ENCODE data around the gene PCDHGA7. TPM values are rescaled to one million over a fixed set of nuclear protein-coding genes. Genes with fewer than 3 reads are reported as not detected.
"Not testable (repeated sequence)": the region's sequence is repeated elsewhere in the genome, so short reads cannot be mapped to it uniquely, and the experiment has no call there.

Gene PCDHGA7
- total RNA-seq, 2 experiments from 2014 or later = not detected

DNA sequence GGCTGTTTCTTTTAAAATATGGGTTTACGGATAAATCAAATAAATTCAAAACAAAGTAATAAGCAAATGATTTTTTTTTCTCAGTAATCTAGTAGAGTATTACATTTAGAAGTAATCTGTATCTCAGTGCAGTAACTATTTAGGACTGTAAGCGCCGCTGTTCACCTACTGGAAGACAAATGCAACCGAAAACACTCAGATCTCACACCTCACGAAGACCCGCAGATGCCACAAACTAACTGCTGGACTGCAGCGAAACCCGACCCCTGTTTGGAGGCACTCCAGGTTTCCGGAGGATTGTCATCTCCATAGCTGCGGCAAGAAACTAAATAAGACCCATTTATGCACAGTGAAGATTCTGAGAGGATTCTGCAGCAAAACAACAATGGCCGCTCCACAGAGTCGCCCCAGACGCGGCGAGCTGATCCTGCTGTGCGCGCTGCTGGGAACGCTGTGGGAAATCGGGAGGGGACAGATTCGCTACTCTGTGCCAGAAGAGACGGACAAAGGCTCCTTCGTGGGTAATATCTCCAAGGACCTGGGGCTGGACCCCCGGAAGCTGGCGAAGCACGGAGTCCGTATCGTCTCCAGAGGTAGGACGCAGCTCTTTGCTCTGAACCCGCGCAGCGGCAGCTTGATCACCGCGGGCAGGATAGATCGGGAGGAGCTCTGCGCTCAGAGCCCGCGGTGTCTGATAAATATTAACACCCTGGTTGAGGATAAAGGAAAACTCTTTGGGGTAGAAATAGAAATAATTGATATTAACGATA lies 10.1 kb downstream of the PCDHGA7 start, which contains the start of gene PCDHGA8:
Gene PCDHGA8, plus strand, starts transcription at position 205 of the 770 bp plus-strand sequence. Its CDS starts 181 bp downstream, at position 386.
- DNase-seq = no peak
- Mint-ChIP-seq H3K27me3 (ENCODE audit: low read depth) (peaks cover 35% of the 10 kb centered on the region), H3K4me1 (ENCODE audit: low read depth) (no peaks in the 10 kb centered on the region), H3K27ac (no peak within 1 kb of the TSS), H3K4me3 (no peak within 1 kb of the TSS), H3K9me3 (ENCODE audit: insufficient read depth) (peaks cover 39% of the 10 kb centered on the region), H3K36me3 (ENCODE audit: low read depth) (peaks cover 9% of the 10 kb centered on the region)
- ChIA-PET POLR2A (no interaction called here), CTCF (interaction anchor here (1.0 to 2.2 kb wide), 5 partner anchors 21 to 120 kb away, joined by 3 to 8 read pairs (median 6); partner anchors contain the start of genes PCDHGA10, PCDHGA11, PCDHGA12 and TAF7)
- no peak for ATAC-seq

DNA sequence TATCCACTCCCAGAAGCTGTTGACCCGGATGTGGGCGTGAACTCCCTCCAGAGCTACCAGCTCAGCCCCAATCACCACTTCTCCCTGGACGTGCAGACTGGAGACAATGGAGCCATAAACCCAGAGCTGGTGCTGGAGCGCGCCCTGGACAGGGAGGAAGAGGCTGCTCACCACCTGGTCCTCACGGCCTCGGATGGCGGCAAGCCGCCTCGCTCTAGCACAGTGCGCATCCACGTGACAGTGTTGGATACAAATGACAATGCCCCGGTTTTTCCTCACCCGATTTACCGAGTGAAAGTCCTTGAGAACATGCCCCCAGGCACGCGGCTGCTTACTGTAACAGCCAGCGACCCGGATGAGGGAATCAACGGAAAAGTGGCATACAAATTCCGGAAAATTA lies 10.7 kb downstream of the PCDHGA7 start:
- ChIA-PET POLR2A (no interaction called here), CTCF (interaction anchor here (1.0 to 2.2 kb wide), 4 partner anchors 20 to 120 kb away, joined by 3 to 8 read pairs (median 6); partner anchors contain the start of genes PCDHGA10, PCDHGA11 and PCDHGA12)
- Mint-ChIP-seq H3K27ac (no peak overlapping the region), H3K27me3 (ENCODE audit: low read depth) (peaks cover 34% of the 10 kb centered on the region), H3K9me3 (ENCODE audit: insufficient read depth) (peaks cover 39% of the 10 kb centered on the region), H3K4me1 (ENCODE audit: low read depth) (no peaks in the 10 kb centered on the region), H3K4me3 (no peak overlapping the region), H3K36me3 (ENCODE audit: low read depth) (peaks cover 9% of the 10 kb centered on the region)
- no peak for ATAC-seq
- no peak for DNase-seq

DNA sequence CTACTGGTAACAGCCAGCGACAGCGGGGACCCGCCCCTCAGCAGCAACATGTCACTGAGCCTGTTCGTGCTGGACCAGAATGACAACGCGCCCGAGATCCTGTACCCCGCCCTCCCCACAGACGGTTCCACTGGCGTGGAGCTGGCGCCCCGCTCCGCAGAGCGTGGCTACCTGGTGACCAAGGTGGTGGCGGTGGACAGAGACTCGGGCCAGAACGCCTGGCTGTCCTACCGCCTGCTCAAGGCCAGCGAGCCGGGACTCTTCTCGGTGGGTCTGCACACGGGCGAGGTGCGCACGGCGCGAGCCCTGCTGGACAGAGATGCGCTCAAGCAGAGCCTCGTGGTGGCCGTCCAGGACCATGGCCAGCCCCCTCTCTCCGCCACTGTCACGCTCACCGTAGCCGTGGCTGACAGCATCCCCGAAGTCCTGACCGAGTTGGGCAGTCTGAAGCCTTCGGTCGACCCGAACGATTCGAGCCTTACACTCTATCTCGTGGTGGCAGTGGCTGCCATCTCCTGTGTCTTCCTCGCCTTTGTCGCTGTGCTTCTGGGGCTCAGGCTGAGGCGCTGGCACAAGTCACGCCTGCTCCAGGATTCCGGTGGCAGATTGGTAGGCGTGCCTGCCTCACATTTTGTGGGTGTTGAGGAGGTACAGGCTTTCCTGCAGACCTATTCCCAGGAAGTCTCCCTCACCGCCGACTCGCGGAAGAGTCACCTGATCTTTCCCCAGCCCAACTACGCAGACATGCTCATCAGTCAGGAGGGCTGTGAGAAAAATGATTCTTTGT lies 12.1 kb downstream of the PCDHGA7 start:
- ATAC-seq; POLR2A ChIA-PET; H3K27ac Mint-ChIP-seq; H3K4me1 Mint-ChIP-seq (ENCODE audit: low read depth); H3K4me3 Mint-ChIP-seq; DNase-seq: not testable (repeated sequence)
- Mint-ChIP-seq H3K36me3 (ENCODE audit: low read depth) (peaks cover 15% of the 10 kb centered on the region), H3K27me3 (ENCODE audit: low read depth) (peaks cover 35% of the 10 kb centered on the region), H3K9me3 (ENCODE audit: insufficient read depth) (peaks cover 38% of the 10 kb centered on the region)
- CTCF ChIA-PET = interaction anchor here (1.0 to 3.7 kb wide), 4 partner anchors 19 to 172 kb away, joined by 3 to 17 read pairs (median 4); partner anchors contain the start of gene PCDHGA10

DNA sequence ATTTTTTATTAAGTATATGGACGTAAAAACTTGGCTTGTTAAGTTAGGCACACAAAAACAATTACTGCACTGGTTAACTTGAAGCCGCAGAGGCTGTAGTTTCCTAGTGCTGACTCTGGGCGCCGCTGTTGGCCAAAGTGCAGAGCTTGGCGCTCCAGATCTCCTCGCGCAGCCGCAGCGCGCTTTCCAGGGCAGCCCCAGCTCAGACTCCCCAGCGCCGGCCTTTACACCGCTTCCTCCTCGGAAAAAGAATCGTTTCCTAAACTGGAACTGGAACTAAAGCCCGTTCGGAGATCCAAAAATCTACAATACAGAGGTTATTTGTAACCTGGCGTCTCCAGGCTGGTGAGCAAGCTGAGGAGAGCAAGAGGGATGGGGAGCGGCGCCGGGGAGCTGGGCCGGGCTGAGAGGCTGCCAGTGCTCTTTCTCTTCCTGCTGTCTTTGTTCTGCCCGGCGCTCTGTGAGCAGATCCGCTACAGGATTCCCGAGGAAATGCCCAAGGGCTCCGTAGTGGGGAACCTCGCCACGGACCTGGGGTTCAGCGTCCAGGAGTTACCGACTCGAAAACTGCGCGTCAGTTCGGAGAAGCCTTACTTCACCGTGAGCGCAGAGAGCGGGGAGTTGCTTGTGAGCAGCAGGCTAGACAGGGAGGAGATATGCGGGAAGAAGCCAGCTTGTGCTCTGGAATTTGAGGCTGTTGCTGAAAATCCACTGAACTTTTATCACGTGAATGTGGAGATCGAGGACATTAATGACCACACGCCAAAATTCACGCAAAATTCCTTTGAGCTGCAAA lies 15.4 kb downstream of the PCDHGA7 start, which contains the start of gene PCDHGB5:
Gene PCDHGB5, plus strand, starts transcription at position 192 of the 796 bp plus-strand sequence. Its CDS starts 181 bp downstream, at position 373.
- Mint-ChIP-seq H3K27me3 (ENCODE audit: low read depth) (peaks cover 39% of the 10 kb centered on the region), H3K9me3 (ENCODE audit: insufficient read depth) (peaks cover 31% of the 10 kb centered on the region), H3K36me3 (ENCODE audit: low read depth) (peaks cover 13% of the 10 kb centered on the region), H3K4me3 (peak within 1 kb of the TSS; percentile 36)
- POLR2A ChIA-PET; H3K27ac Mint-ChIP-seq; H3K4me1 Mint-ChIP-seq (ENCODE audit: low read depth): not testable (repeated sequence)
- DNase-seq (peak; percentile 58), ATAC-seq (peak; percentile 65)
- CTCF ChIA-PET = interaction anchor here (0.9 to 3.7 kb wide), 12 partner anchors 9 to 166 kb away, joined by 3 to 17 read pairs (median 5); partner anchors contain the start of genes PCDHGA10, PCDHGA11, PCDHGA12 and PCDHGA5

DNA sequence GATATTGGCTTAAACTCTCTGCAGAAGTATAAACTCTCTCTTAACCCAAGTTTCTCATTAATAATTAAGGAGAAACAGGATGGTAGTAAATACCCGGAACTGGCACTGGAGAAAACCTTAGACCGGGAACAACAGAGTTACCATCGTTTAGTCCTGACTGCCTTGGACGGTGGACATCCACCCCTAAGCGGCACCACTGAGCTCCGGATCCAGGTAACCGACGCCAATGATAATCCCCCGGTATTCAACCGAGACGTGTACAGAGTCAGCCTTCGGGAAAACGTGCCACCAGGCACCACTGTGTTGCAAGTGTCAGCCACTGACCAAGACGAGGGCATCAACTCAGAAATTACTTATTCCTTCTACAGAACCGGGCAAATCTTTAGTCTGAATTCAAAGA lies 16.1 kb downstream of the PCDHGA7 start:
- ATAC-seq = no peak
- H3K4me3 Mint-ChIP-seq = peak overlapping the region; percentile 4

DNA sequence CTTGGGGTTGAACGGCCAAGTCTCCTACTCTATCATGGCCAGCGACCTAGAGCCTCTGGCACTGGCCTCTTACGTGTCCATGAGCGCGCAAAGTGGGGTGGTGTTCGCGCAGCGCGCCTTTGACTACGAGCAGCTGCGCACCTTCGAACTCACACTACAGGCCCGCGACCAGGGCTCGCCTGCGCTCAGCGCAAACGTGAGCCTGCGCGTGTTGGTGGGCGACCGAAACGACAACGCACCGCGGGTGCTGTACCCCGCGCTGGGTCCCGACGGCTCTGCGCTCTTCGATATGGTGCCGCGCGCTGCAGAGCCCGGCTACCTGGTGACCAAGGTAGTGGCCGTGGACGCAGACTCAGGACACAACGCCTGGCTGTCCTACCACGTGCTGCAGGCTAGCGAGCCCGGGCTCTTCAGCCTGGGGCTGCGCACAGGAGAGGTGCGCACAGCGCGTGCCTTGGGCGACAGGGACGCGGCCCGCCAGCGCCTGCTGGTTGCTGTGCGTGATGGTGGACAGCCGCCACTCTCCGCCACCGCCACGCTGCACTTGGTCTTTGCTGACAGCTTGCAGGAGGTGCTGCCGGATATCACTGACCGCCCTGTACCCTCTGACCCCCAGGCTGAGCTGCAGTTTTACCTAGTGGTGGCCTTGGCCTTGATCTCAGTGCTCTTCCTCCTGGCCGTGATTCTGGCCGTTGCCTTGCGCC lies 17.2 kb downstream of the PCDHGA7 start:
- Mint-ChIP-seq H3K4me1 (ENCODE audit: low read depth) (peaks cover 3% of the 10 kb centered on the region), H3K9me3 (ENCODE audit: insufficient read depth) (peaks cover 23% of the 10 kb centered on the region), H3K27ac (peak overlapping the region; percentile 23), H3K27me3 (ENCODE audit: low read depth) (peaks cover 49% of the 10 kb centered on the region), H3K36me3 (ENCODE audit: low read depth) (peaks cover 12% of the 10 kb centered on the region), H3K4me3 (no peak overlapping the region)
- CTCF ChIA-PET = interaction anchor here (0.9 to 1.1 kb wide), 2 partner anchors 13 to 79 kb away, joined by 3 read pairs; partner anchors contain the start of genes PCDHGA10 and TAF7
- POLR2A ChIA-PET = no interaction called here
- ATAC-seq (no peak), DNase-seq (no peak)

More for the DNA sequence above, 16.1 kb downstream of the PCDHGA7 start:
- peaks cover 46% of the 10 kb centered on the region for H3K27me3 Mint-ChIP-seq (ENCODE audit: low read depth)
- peaks cover 31% of the 10 kb centered on the region for H3K9me3 Mint-ChIP-seq (ENCODE audit: insufficient read depth)
- DNase-seq = no peak
- ChIA-PET POLR2A (no interaction called here), CTCF (interaction anchor here (1.8 to 3.7 kb wide), 4 partner anchors 15 to 165 kb away, joined by 5 to 17 read pairs (median 6); partner anchors contain the start of gene PCDHGA10)
- H3K4me1 Mint-ChIP-seq (ENCODE audit: low read depth) = peaks cover 3% of the 10 kb centered on the region
- no peak overlapping the region for H3K27ac Mint-ChIP-seq
- H3K36me3 Mint-ChIP-seq (ENCODE audit: low read depth) = peaks cover 11% of the 10 kb centered on the region

DNA sequence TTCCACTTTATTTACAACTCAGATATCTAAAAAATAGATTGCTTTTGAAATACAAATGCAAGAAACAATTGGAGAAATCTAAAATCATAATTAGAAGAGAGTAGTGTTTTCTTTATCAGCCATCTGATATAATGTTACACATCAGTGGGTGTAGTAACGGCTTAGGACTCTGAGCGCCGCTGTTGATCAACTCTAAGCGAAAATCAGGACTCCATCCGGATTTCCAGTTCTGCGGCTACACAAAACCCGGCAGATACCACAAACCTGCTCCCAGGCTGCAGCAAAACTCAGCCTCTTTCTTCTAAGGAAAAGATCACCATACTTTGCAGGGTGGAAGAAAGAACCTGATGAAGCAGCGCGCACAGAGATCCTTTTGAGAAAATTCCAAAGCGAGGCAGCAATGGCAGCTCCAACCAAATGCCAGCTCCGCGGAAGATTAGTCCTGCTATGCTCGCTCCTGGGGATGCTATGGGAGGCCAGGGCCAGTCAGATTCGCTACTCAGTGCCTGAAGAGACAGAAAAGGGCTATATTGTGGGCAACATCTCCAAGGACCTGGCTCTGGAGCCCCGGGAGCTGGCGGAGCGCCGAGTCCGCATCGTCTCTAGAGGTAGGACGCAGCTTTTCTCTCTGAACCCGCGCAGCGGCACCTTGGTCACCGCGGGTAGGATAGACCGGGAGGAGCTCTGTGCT lies 20.2 kb downstream of the PCDHGA7 start, which contains the start of gene PCDHGA9:
Gene PCDHGA9, plus strand, starts transcription at position 226 of the 691 bp plus-strand sequence. Its CDS starts 175 bp downstream, at position 401.
- Mint-ChIP-seq H3K27ac (no peak within 1 kb of the TSS), H3K4me3 (peak within 1 kb of the TSS; percentile 26), H3K27me3 (ENCODE audit: low read depth) (peaks cover 46% of the 10 kb centered on the region), H3K4me1 (ENCODE audit: low read depth) (peaks cover 3% of the 10 kb centered on the region), H3K9me3 (ENCODE audit: insufficient read depth) (peaks cover 18% of the 10 kb centered on the region), H3K36me3 (ENCODE audit: low read depth) (peaks cover 9% of the 10 kb centered on the region)
- ChIA-PET CTCF (interaction anchor here (1.1 to 1.8 kb wide), 2 partner anchors 9 to 155 kb away, joined by 3 read pairs; no protein-coding TSS in a partner anchor), POLR2A (no interaction called here)
- ATAC-seq = no peak
- DNase-seq = no peak

DNA sequence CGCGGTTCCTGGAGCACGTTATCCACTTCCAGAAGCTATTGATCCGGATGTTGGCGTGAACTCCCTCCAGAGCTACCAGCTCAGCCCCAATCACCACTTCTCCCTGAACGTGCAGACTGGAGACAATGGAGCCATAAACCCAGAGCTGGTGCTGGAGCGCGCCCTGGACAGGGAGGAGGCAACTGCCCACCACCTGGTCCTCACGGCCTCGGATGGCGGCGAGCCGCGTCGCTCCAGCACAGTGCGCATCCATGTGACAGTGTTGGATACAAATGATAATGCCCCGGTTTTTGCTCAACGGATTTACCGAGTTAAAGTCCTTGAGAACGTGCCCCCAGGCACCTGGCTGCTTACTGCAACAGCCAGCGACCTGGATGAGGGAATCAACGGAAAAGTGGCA lies 20.8 kb downstream of the PCDHGA7 start:
- Mint-ChIP-seq H3K9me3 (ENCODE audit: insufficient read depth) (peaks cover 23% of the 10 kb centered on the region), H3K4me1 (ENCODE audit: low read depth) (peaks cover 5% of the 10 kb centered on the region), H3K27me3 (ENCODE audit: low read depth) (peaks cover 52% of the 10 kb centered on the region), H3K4me3 (no peak overlapping the region), H3K27ac (no peak overlapping the region), H3K36me3 (ENCODE audit: low read depth) (peaks cover 11% of the 10 kb centered on the region)
- DNase-seq (no peak), ATAC-seq (no peak)
- ChIA-PET CTCF (interaction anchor here (1.1 to 1.8 kb wide), 2 partner anchors 9 to 154 kb away, joined by 3 read pairs; no protein-coding TSS in a partner anchor), POLR2A (no interaction called here)

DNA sequence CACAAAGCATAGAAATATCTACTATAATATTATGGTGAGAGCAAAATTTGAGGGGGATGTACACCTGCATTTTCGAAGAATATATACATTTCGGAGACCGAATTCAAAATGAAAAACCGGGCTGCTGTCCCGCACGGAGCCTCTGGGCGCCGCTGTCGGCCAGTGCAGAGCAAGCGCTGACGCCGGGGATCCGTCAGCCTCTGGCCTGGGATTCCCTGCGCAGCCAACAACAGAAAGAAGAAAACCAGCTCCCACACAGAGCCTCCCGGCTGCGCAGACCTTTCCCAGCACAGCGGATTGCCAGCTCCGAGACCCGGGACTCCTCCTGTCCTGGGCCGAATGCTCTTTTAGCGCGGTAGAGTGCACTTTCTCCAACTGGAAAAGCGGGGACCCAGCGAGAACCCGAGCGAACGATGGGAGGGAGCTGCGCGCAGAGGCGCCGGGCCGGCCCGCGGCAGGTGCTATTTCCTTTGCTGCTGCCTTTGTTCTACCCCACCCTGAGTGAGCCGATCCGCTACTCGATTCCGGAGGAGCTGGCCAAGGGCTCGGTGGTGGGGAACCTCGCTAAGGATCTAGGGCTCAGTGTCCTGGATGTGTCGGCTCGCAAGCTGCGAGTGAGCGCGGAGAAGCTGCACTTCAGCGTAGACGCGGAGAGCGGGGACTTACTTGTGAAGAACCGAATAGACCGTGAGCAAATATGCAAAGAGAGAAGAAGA lies 25.4 kb downstream of the PCDHGA7 start, which contains the start of gene PCDHGB6:
Gene PCDHGB6, plus strand, starts transcription at position 232 of the 716 bp plus-strand sequence. Its CDS starts 182 bp downstream, at position 414.
- H3K27ac Mint-ChIP-seq, DNase-seq: not testable (repeated sequence)

More for the DNA sequence above, 25.4 kb downstream of the PCDHGA7 start, which contains the start of gene PCDHGB6:
- CTCF ChIA-PET = interaction anchor here (0.6 to 1.9 kb wide), 7 partner anchors 10 to 156 kb away, joined by 3 to 6 read pairs (median 4); partner anchors contain the start of genes PCDHGB7 and TAF7
- Mint-ChIP-seq H3K9me3 (ENCODE audit: insufficient read depth) (peaks cover 24% of the 10 kb centered on the region), H3K27me3 (ENCODE audit: low read depth) (peaks cover 49% of the 10 kb centered on the region), H3K4me3 (peak within 1 kb of the TSS; percentile 25), H3K36me3 (ENCODE audit: low read depth) (peaks cover 13% of the 10 kb centered on the region)
- POLR2A ChIA-PET; ATAC-seq; H3K4me1 Mint-ChIP-seq (ENCODE audit: low read depth): not testable (repeated sequence)
